ENCODE measurements around the gene PTPRN2.

- TF ChIP-seq CTCF (IDR thresholded peaks at IDR 0.05): no peak
- TF ChIP-seq POLR2A (IDR thresholded peaks at IDR 0.05): no peak
These were observed 157.2 kb downstream of the PTPRN2 start for GRCh38 chr7:158430308-158431034.
